Breast epithelium (tissue), 3 donors: Measurements from ENCODE around the gene ALDH18A1.

Experiments used
- CTCF ChIP-seq, 3 donors: fragments of 450-650 bp; IDR thresholded peaks; one replicate each; pipeline ENCODE4 v1.5.1; 2016 to 2017; ENCODE audit warnings: antibody characterized with exemption in 3 of 3, mild to moderate bottlenecking in 3 of 3, moderate library complexity in 3 of 3
- POLR2A ChIP-seq: fragments of 450-650 bp; IDR thresholded peaks from one replicate; pipeline ENCODE4 v1.6.1; 2016; ENCODE audit warnings: antibody characterized with exemption, mild to moderate bottlenecking, moderate library complexity

DNA sequence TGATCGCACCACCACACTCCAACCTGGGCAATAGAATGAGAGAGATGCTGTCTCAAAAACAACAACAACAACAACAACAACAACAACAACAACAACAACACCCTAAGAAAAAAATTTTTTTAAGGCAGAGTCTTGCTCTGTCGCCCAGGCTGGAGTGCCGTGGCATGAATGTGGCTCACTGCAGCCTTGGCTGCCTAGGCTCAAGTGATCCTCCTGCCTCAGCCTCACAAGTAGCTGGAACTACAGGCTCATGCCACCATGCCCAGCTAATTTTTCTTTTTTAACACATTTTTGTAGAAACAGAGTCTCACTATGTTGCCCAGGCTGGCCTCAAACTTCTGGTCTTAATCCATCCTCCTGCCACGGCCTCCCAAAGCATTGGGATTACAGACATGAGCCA, 18.6 kb downstream of the ALDH18A1 start:
- no peak for TF ChIP-seq CTCF (IDR thresholded peaks at IDR 0.05)
- TF ChIP-seq POLR2A: no peak
